Lower leg skin (tissue), 3 donors: Measurements from ENCODE around the gene PPP2R3A.

Source experiments
- POLR2A ChIP-seq, 2 donors: fragments of 450-650 bp; IDR thresholded peaks; one replicate each; pipeline ENCODE4 v1.6.1; 2016 to 2017; ENCODE audit warnings: antibody characterized with exemption in 2 of 2, mild to moderate bottlenecking in 1 of 2, moderate library complexity in 1 of 2
- TF ChIP-seq, protein P1 (sequence below), 3 donors: fragments of 450-650 bp; IDR thresholded peaks; one replicate each; pipeline ENCODE4 v1.5.1; 2016; ENCODE audit warnings: antibody characterized with exemption in 3 of 3, mild to moderate bottlenecking in 3 of 3, moderate library complexity in 2 of 3

- TF ChIP-seq, protein P1, sequence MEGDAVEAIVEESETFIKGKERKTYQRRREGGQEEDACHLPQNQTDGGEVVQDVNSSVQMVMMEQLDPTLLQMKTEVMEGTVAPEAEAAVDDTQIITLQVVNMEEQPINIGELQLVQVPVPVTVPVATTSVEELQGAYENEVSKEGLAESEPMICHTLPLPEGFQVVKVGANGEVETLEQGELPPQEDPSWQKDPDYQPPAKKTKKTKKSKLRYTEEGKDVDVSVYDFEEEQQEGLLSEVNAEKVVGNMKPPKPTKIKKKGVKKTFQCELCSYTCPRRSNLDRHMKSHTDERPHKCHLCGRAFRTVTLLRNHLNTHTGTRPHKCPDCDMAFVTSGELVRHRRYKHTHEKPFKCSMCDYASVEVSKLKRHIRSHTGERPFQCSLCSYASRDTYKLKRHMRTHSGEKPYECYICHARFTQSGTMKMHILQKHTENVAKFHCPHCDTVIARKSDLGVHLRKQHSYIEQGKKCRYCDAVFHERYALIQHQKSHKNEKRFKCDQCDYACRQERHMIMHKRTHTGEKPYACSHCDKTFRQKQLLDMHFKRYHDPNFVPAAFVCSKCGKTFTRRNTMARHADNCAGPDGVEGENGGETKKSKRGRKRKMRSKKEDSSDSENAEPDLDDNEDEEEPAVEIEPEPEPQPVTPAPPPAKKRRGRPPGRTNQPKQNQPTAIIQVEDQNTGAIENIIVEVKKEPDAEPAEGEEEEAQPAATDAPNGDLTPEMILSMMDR (IDR thresholded peaks at IDR 0.05): no peak
- no peak for TF ChIP-seq POLR2A (IDR thresholded peaks at IDR 0.05)
Observed at GRCh38 chr3:136114421-136114820, 148.9 kb downstream of the PPP2R3A start.
